Right atrium auricular region (tissue), 2 donors: ENCODE measurements around the gene RAB32. TPM values are rescaled to one million over a fixed set of nuclear protein-coding genes. Genes with fewer than 3 reads are reported as not detected.

ENCODE experiments used
- DNase-seq: peaks from one replicate; pipeline ENCODE4 v3.0.0-alpha.2; 2019; ENCODE audit warnings: low spot score
- H3K27ac ChIP-seq, 2 donors: fragments of 200-600 bp; sonication (generic); 1 replicate in 1 of 2; 2 replicates in 1 of 2; pipeline ENCODE4 v1.5.1; 2016 to 2019
- H3K27me3 ChIP-seq, 2 donors: fragments of 200-600 bp; sonication (generic); one replicate each; pipeline versions ENCODE4 v1.5.1 to v1.6.0; 2017 to 2019
- H3K36me3 ChIP-seq: fragments of 200-600 bp; sonication (generic); one replicate; pipeline ENCODE4 v1.5.1; 2016
- H3K4me1 ChIP-seq, 2 donors: fragments of 200-600 bp; sonication (generic); one replicate each; pipeline versions ENCODE4 v1.5.1 to v1.6.0; 2017 to 2019
- H3K4me3 ChIP-seq, 2 donors: fragments of 200-600 bp; sonication (generic); 1 replicate in 1 of 2; 2 replicates in 1 of 2; pipeline ENCODE4 v1.5.1; 2017 to 2019; ENCODE audit warnings: mild to moderate bottlenecking in 1 of 2, moderate library complexity in 1 of 2
- H3K9me3 ChIP-seq, 2 donors: fragments of 200-600 bp; sonication (generic); one replicate each; pipeline ENCODE4 v1.5.1; 2019
- CTCF ChIP-seq, 2 donors: fragments of 200-600 bp; sonication (generic); IDR thresholded peaks; one replicate each; pipeline ENCODE4 v1.5.1; 2019; ENCODE audit warnings: antibody characterized with exemption in 2 of 2
- total RNA-seq, 2 donors: library from RNA; depleted of rRNA; stranded (reverse); fragments of >200 nt; gene quantifications; one replicate each; pipeline ENCODE4 v1.1.0, GENCODE V29; 2016

The RAB32 gene
- total RNA-seq, 2 donors from 2014 or later, result 7.0 to 18.6 TPM

- H3K9me3 ChIP-seq, result no peaks in the 10 kb centered on the region
- H3K4me1 ChIP-seq, result peaks cover 0 to 16% of the 10 kb centered on the region in 2 donors
- peak overlapping the region; percentile 81 to 90 for H3K27ac ChIP-seq
- TF ChIP-seq CTCF (IDR thresholded peaks at IDR 0.05), result no peak
- no peaks in the 10 kb centered on the region for H3K27me3 ChIP-seq
- H3K36me3 ChIP-seq, result no peaks in the 10 kb centered on the region
- DNase-seq, result no peak
- H3K4me3 ChIP-seq, result peak overlapping the region; percentile 33 to 72
These were observed 787 bp upstream of the RAB32 start for GRCh38 chr6:146542881-146543210.

GRCh38 chr6:146543940-146544615, 445 bp downstream of the RAB32 start:
- Histone ChIP-seq H3K4me3 (peak overlapping the region; percentile 57 to 72), H3K27ac (peak overlapping the region; percentile 90 to 94), H3K36me3 (no peaks in the 10 kb centered on the region), H3K9me3 (no peaks in the 10 kb centered on the region), H3K27me3 (no peaks in the 10 kb centered on the region), H3K4me1 (peaks cover 0 to 16% of the 10 kb centered on the region in 2 donors)
- TF ChIP-seq CTCF (IDR thresholded peaks at IDR 0.05), result no peak
- DNase-seq, result peak; percentile 66

GRCh38 chr6:146544616-146545182, 1.1 kb downstream of the RAB32 start:
- H3K4me3 ChIP-seq, result peak overlapping the region; percentile 57 to 72
- DNase-seq, result no peak
- peaks cover 6% of the 10 kb centered on the region for H3K36me3 ChIP-seq
- TF ChIP-seq CTCF (IDR thresholded peaks at IDR 0.05), result no peak
- no peaks in the 10 kb centered on the region for H3K9me3 ChIP-seq
- peaks cover 0 to 16% of the 10 kb centered on the region in 2 donors for H3K4me1 ChIP-seq
- no peaks in the 10 kb centered on the region for H3K27me3 ChIP-seq
- peak overlapping the region; percentile 90 to 94 for H3K27ac ChIP-seq

GRCh38 chr6:146545581-146545980, 1.9 kb downstream of the RAB32 start:
- Histone ChIP-seq H3K4me1 (peaks cover 0 to 16% of the 10 kb centered on the region in 2 donors), H3K4me3 (peak overlapping the region; percentile 57 to 72), H3K27me3 (no peaks in the 10 kb centered on the region), H3K27ac (peak overlapping the region; percentile 90 to 94), H3K36me3 (peaks cover 8% of the 10 kb centered on the region), H3K9me3 (no peaks in the 10 kb centered on the region)
- TF ChIP-seq CTCF (IDR thresholded peaks at IDR 0.05), result no peak
- no peak for DNase-seq

- Histone ChIP-seq H3K4me1 (peaks cover 0 to 23% of the 10 kb centered on the region in 2 donors), H3K9me3 (no peaks in the 10 kb centered on the region), H3K36me3 (peaks cover 8% of the 10 kb centered on the region), H3K27ac (peak overlapping the region; percentile 90 to 94), H3K27me3 (no peaks in the 10 kb centered on the region), H3K4me3 (no peak overlapping the region)
- no peak for DNase-seq
- TF ChIP-seq CTCF (IDR thresholded peaks at IDR 0.05), result no peak
These were observed 2.9 kb downstream of the RAB32 start for GRCh38 chr6:146546443-146547043.
